SKM-1 (cell line): ENCODE data around the gene TLX1.

Source experiments
- DNase-seq: peaks from one replicate; lab custom pipeline; 2025; ENCODE audit not compliant: unreplicated experiment; lab: John Stamatoyannopoulos, UW

Gene TLX1

GRCh38 chr10:101133489-101134298, 2.6 kb downstream of the TLX1 start:
- DNase-seq, result no peak

- DNase-seq, result no peak
Measured at GRCh38 chr10:101134299-101135127, 3.4 kb downstream of the TLX1 start.

- DNase-seq, result no peak
Measured at GRCh38 chr10:101135141-101136006, 4.3 kb downstream of the TLX1 start.

GRCh38 chr10:101136007-101136707, 5.1 kb downstream of the TLX1 start:
- DNase-seq, result no peak

- no peak for DNase-seq
Measured at GRCh38 chr10:101136708-101137121, 5.6 kb downstream of the TLX1 start.

GRCh38 chr10:101137271-101137670, 6.2 kb downstream of the TLX1 start:
- no peak for DNase-seq

GRCh38 chr10:101138788-101139420, 7.8 kb downstream of the TLX1 start:
- no peak for DNase-seq

GRCh38 chr10:101139421-101139911, 8.4 kb downstream of the TLX1 start:
- DNase-seq, result no peak

DNA sequence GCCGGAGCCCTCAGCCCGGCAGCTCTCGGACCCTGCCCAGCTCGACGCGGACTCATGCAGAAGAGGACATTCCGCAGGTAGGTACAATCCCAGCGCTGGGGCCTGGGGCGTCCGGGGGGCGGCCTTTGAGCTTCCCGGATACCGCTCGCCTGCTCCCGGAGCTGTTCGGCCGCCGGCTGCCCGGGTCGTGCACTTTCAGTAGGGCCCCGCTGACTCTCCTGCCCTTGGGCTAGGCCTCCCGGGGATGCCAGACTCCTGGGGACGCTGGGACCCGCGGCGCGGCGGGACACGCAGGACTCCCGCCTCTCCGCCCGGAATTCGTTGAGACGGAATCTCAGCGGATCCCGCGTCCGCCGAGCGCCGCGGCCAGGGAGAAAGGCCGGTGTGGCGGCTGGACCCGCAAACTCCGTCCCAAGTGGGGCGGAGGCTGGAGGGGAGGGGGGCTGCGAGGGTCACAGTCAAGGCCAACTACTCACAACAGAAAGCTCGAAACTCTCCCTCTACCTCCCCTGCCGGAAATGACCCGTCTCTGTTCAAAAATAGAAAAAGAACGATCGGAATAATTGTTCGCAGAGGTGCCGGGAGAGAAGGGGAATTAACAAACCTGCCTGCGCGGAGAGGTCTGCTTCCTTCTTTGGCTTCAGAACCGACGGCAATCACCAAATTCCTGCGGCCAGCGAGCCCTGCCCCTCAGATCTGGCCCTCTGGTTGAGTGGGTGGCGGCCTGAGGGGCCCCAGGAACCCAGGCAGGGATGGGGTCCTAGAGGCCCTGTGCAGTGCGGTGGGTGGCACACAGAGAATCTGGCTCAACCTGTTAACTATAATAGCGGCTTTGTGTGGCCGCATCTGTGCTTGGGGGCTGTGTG, 9.2 kb downstream of the TLX1 start:
- DNase-seq, result no peak

DNA sequence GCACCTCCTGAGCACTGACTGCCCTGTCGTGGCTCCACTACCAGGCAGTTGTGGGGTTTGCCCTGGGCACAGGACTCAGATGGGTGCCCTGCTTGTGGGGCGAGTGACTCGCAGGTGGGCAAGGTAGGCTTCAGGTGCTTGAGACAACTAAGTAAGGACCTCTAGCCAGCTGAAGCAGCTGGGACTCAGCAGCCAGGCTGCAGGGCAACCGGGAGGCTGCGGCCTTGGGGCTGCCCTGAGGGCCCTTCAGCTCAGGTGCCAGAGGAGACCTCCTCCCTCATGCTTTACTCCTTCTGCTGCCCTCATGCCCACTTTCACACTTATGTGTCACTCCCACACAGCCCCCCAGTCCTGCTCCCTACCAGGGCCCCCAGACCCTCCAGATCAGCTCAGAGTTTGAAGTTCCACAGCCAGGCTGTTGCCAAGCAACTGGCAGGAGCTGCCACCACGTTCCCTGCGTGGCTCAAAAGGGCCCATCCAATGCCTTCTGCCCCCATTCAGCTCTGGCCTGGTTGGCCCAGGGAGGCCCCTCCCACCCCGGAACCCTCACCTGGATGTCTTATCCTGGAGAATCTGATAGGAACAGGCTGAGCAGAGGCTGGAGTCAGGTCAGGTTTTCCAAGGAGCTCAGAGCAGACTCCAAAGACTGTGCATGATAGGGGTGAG, 10.0 kb downstream of the TLX1 start:
- no peak for DNase-seq

GRCh38 chr10:101141616-101142532, 10.8 kb downstream of the TLX1 start:
- peak; percentile 46 for DNase-seq

DNA sequence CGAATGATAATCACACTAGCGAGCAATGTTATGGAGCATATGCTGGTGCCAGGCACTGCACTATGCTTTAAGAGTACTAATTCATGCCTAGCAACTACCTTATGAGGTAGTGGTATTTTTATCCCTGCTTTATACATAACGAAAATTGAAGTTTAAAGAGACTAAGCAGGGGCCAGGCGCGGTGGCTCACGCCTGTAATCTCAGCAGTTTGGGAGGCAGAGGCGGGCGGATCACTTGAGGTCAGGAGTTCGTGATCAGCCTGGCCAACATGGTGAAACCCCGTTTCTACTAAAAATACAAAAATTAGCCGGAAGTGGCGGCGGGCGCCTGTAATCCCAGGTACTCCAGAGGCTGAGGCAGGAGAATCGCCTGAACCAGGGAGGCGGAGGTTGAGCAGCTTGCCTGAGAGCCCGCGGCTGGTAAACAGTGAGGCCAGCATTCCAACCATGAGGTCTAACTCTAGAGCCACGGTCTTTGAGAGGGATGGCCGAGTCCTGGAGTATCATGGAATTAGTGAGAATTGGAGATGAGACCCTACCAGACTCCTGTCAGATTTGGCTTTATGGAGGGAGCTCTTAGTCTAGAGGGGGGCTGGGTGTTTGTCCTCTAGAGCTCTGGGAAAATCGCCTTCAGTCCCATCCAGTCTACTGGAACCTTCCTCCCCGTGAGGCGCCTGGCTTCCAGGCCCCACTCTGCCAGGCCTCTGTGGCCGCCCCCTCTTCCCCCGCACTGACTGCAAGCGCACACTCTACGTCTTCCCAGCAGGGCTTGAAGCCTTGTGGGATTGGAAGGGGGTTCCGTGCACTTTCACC, 11.6 kb downstream of the TLX1 start:
- no peak for DNase-seq

DNA sequence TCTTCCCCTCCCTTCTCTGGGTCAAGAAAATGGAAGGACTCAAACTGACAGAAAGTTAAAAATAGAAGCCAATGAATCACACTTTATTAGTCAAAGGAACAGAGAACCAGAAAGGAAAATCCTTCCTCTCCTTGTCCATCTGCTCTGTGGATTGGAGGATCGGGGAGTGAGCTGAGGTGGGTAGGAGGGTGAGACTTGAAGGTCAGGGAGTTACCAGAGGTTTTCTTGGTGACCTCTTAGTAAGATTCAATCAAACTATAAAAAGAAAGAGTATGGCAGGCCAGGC, 12.2 kb downstream of the TLX1 start:
- no peak for DNase-seq

- DNase-seq, result no peak
Measured at GRCh38 chr10:101144053-101144452, 13.0 kb downstream of the TLX1 start.

- no peak for DNase-seq
Measured at GRCh38 chr10:101145145-101145544, 14.0 kb downstream of the TLX1 start.

DNA sequence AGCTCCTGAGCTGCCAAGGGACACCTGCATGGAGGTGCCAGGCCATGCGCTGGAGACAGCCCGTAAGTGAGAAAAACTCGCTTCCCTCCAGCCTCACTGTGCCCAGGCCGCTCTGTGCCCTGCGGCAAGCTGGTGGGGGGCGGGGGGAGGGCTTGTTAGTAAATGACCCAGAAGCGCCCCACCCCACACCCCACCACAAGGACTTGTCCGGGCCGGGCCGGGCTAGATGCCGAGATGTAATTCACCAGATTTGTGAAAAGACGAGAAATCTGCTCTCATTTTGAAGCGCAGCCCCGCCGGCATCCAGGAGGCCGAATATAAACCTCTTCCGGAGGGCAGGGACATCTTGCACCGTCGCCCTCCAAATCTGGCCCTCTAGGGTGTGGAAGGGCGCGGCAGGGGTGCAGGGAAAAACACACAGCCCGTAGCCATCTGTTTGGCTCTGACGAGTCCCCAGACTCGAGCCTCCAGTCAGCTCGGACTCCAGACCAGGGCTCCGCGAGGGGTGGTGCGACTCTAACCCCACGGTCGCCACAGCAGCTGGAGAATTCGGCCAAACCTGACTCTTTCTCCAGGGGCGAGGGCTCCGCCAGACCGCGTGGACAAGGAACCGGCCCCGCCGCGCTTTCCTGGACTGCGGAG, 14.8 kb downstream of the TLX1 start:
- DNase-seq, result no peak
